Trophoblast cell (in vitro differentiated cells and primary cell): ENCODE data around the gene SIX3.

Experiments
- DNase-seq, 2 donors: peaks; one replicate each; pipeline ENCODE4 v3.0.0-alpha.2; 2016
- H2AFZ ChIP-seq: 2 replicates; pipeline ENCODE4 v1.6.1; 2013; ENCODE audit warnings: low read length, moderate library complexity, mild to moderate bottlenecking; ENCODE audit not compliant: insufficient read depth, poor library complexity
- H2AK5ac ChIP-seq: 2 replicates; pipeline ENCODE4 v1.6.1; 2013; ENCODE audit warnings: mild to moderate bottlenecking, low read length
- H2BK120ac ChIP-seq: 2 replicates; pipeline ENCODE4 v1.6.1; 2013; ENCODE audit warnings: low read length, mild to moderate bottlenecking, moderate library complexity; ENCODE audit not compliant: insufficient read depth, poor library complexity
- H2BK12ac ChIP-seq: 2 replicates; pipeline ENCODE4 v1.6.1; 2013; ENCODE audit warnings: mild to moderate bottlenecking, low read length, moderate library complexity
- H2BK5ac ChIP-seq: 2 replicates; pipeline ENCODE4 v1.6.1; 2013; ENCODE audit warnings: low read length, low read depth, moderate library complexity, mild to moderate bottlenecking; ENCODE audit not compliant: poor library complexity
- H3K14ac ChIP-seq: 2 replicates; pipeline ENCODE4 v1.6.1; 2013; ENCODE audit warnings: mild to moderate bottlenecking, low read length
- H3K18ac ChIP-seq: 2 replicates; pipeline ENCODE4 v1.6.1; 2013; ENCODE audit warnings: mild to moderate bottlenecking, low read length
- H3K23ac ChIP-seq: 2 replicates; pipeline ENCODE4 v1.6.1; 2013; ENCODE audit warnings: low read length
- H3K27ac ChIP-seq: 2 replicates; pipeline ENCODE4 v1.5.1; 2013; ENCODE audit warnings: low read depth, mild to moderate bottlenecking, inconsistent platforms, low read length, moderate library complexity
- H3K27me3 ChIP-seq: 2 replicates; pipeline ENCODE4 v1.6.1; 2013; ENCODE audit warnings: inconsistent platforms, mild to moderate bottlenecking, low read length, moderate library complexity; ENCODE audit not compliant: insufficient read depth
- H3K36me3 ChIP-seq, 2 experiments: 1 replicate in 1 of 2; 2 replicates in 1 of 2; pipeline ENCODE4 v1.6.1; 2013; ENCODE audit warnings: low read length in 2 of 2, mild to moderate bottlenecking in 2 of 2, moderate library complexity in 1 of 2; ENCODE audit not compliant: insufficient read depth in 2 of 2, control insufficient read depth in 1 of 2
- H3K4ac ChIP-seq: 2 replicates; pipeline ENCODE4 v1.6.1; 2013; ENCODE audit warnings: low read depth, mild to moderate bottlenecking, low read length, moderate library complexity
- H3K4me1 ChIP-seq, 2 experiments: 1 replicate in 1 of 2; 2 replicates in 1 of 2; pipeline ENCODE4 v1.6.1; 2013; ENCODE audit warnings: low read length in 2 of 2, mild to moderate bottlenecking in 2 of 2, moderate library complexity in 1 of 2; ENCODE audit not compliant: insufficient read depth in 2 of 2, control insufficient read depth in 1 of 2
- H3K4me2 ChIP-seq: 2 replicates; pipeline ENCODE4 v1.6.1; 2013; ENCODE audit warnings: inconsistent platforms, mild to moderate bottlenecking, low read length, moderate library complexity
- H3K4me3 ChIP-seq: 2 replicates; pipeline ENCODE4 v1.5.1; 2013; ENCODE audit warnings: mild to moderate bottlenecking, low read depth, low read length, inconsistent platforms
- H3K79me1 ChIP-seq: one replicate; pipeline ENCODE4 v1.6.1; 2013; ENCODE audit warnings: low read length
- H3K79me2 ChIP-seq: 2 replicates; pipeline ENCODE4 v1.6.1; 2013; ENCODE audit warnings: low read length, mild to moderate bottlenecking; ENCODE audit not compliant: control insufficient read depth, insufficient read depth, poor library complexity
- H3K9ac ChIP-seq: 2 replicates; pipeline ENCODE4 v1.6.1; 2013; ENCODE audit warnings: mild to moderate bottlenecking, low read length
- H3K9me3 ChIP-seq: 2 replicates; pipeline ENCODE4 v1.6.1; 2013; ENCODE audit warnings: low read depth, mild to moderate bottlenecking, control low read depth, inconsistent platforms, low read length; ENCODE audit not compliant: insufficient read depth
- H4K12ac ChIP-seq: 2 replicates; pipeline ENCODE4 v1.6.1; 2013; ENCODE audit warnings: low read depth, mild to moderate bottlenecking, low read length, moderate library complexity
- H4K8ac ChIP-seq: 2 replicates; pipeline ENCODE4 v1.6.1; 2013; ENCODE audit warnings: low read depth, mild to moderate bottlenecking, low read length, moderate library complexity
- H4K91ac ChIP-seq: one replicate; pipeline ENCODE4 v1.6.1; 2013; ENCODE audit warnings: low read depth, mild to moderate bottlenecking, low read length, moderate library complexity
- WGBS: extraction: QIAGEN DNeasy Blood & Tissue Kit; methylation state at CpG from one replicate; pipeline ENCODE4 v1.1.7; 2013; ENCODE audit warnings: missing lambda C conversion rate; ENCODE audit not compliant: insufficient read length, insufficient coverage; ENCODE audit errors: extremely low coverage; 5-methylcytosine and 5-hydroxymethylcytosine counted together

SIX3 gene

DNA sequence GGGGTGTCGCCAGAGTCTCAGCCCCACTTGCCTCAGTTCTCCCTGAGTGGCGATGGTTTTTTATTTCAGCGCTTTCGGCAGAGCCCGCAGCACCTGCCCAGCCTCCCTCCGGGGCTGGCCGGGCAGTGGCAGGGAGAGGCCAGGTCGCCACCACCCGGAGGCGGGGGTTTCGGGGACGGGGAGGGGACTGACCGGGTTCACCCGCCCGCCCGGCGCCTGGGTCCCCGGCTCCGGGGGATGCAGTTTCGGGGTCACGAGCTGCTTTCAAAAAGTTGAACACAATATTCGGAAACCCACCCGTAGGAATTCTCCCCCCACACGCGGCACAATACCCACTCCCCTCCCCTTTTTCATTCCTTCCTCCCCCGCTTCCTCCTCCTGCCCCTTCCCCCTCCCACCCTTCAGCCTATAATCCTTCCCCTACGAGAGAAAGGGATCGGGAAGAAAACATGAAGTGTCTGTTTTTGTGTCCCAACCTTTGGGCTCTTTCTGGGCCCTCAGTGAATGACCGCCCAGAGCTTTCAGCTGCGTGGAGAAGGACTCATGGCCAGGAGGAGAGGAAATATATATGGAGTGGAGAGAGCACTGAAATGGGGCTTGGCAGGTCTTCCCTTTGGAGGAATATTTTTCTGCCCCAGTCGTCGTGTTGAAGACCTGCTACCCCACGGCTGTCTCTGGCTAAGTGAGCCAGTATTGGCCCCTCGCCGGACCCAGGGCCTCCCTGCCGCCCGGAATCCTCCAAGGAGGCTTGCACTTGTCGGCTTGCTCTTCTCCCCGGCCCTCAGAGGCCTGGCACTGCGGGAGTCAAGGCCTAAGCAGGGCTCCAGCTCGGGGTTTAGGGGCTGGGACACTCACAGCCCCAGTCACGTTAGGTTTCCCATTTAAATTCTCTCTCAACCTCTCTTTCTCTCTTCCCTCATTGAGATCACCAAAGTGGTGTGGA, 2.1 kb upstream of the SIX3 start:
- no peak overlapping the region for H3K18ac ChIP-seq
- no peak overlapping the region for H3K27ac ChIP-seq
- no peak overlapping the region for H2BK5ac ChIP-seq
- no peak overlapping the region for H3K9ac ChIP-seq
- no CpG with 5 or more reads among the region's 42 CpGs for WGBS
- H3K4ac ChIP-seq = no peak overlapping the region
- no peak overlapping the region for H2AFZ ChIP-seq
- H2BK120ac ChIP-seq = no peak overlapping the region
- no peak overlapping the region for H3K23ac ChIP-seq
- no peaks in the 10 kb centered on the region for H3K36me3 ChIP-seq
- DNase-seq = no peak
- H3K4me1 ChIP-seq = peaks cover 11 to 20% of the 10 kb centered on the region in 2 experiments
- peaks cover 97% of the 10 kb centered on the region for H3K27me3 ChIP-seq
- H2AK5ac ChIP-seq = no peak overlapping the region
- H4K91ac ChIP-seq = no peak overlapping the region
- H3K79me2 ChIP-seq = no peaks in the 10 kb centered on the region
- H3K79me1 ChIP-seq = no peaks in the 10 kb centered on the region
- peaks cover 7% of the 10 kb centered on the region for H3K9me3 ChIP-seq
- H3K14ac ChIP-seq = no peak overlapping the region
- H3K4me2 ChIP-seq = peak overlapping the region; percentile 26
- H4K12ac ChIP-seq = no peak overlapping the region
- H4K8ac ChIP-seq = no peak overlapping the region
- peak overlapping the region; percentile 25 for H3K4me3 ChIP-seq
- no peak overlapping the region for H2BK12ac ChIP-seq

DNA sequence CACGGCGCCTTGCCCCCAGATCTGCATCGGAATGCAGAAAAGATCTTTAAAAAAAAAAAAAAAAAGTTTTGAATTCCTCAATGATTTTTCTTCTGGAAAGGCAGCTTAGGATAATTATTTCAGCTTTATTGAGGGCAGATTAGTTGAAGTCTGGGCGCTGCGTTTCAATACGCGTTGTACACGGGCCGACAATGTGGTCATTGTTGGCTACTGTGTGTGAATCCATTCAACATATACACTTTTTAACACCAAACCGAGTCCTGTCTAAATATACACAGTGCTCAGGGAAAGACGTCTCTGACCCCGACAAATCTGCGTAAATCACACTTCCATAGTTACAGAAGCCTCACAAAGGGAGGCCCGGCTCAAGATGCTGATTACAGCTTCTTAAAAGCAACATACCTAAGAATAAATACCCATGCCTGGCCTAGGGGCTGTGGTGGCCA, 1.4 kb upstream of the SIX3 start:
- Histone ChIP-seq H3K18ac (no peak overlapping the region), H3K4me3 (no peak overlapping the region), H3K14ac (no peak overlapping the region), H3K4me1 (peaks cover 8 to 21% of the 10 kb centered on the region in 2 experiments), H3K79me2 (no peaks in the 10 kb centered on the region), H2AK5ac (no peak overlapping the region), H3K9ac (no peak overlapping the region), H3K4me2 (no peak overlapping the region), H4K8ac (no peak overlapping the region), H3K23ac (no peak overlapping the region), H3K9me3 (peaks cover 7% of the 10 kb centered on the region), H3K27me3 (peaks cover 98% of the 10 kb centered on the region), H3K4ac (no peak overlapping the region), H2AFZ (no peak overlapping the region), H3K36me3 (no peaks in the 10 kb centered on the region), H4K12ac (no peak overlapping the region), H2BK5ac (no peak overlapping the region), H3K79me1 (no peaks in the 10 kb centered on the region), H2BK120ac (no peak overlapping the region), H2BK12ac (no peak overlapping the region), H4K91ac (no peak overlapping the region), H3K27ac (no peak overlapping the region)
- DNase-seq = no peak
- WGBS = no CpG with 5 or more reads among the region's 14 CpGs

DNA sequence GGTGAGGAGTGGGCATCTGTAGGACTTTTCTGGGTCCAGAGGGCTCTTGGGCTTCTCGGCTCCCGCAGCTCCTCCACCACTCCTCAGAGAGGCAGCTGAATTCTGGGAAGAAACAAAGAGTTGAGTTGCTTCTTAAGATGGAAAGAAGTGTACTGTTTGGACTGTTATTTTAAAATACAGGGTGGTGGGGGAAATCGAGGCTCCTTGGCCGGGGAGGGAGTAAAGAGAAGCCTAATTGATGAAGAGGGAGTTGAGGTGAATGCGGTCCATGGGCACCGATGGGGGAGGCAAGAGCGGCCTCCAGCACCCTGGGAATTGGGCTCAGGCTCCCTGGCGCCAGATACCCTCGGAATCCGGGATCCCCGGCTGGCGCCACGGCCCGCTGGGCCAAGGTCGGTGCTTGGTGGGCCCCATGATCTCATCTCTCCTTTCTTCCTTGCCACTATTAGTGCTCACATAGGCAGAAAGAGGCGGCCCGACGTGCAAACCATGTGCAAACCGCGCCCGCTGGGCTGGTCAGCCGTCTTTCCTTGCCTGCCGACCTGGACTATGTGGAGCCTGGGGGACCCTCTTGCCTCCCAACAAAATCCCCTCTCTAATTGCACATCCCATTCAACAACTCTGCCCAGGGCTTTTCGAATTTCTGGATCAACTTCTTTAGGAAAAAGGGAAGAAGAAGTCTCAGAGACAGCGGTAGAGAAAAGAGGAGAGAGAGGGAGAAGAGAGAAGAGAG, 604 bp upstream of the SIX3 start:
- Histone ChIP-seq H4K12ac (no peak overlapping the region), H2AFZ (no peak overlapping the region), H3K4me1 (peaks cover 8 to 21% of the 10 kb centered on the region in 2 experiments), H3K27ac (no peak overlapping the region), H3K23ac (no peak overlapping the region), H3K4me2 (no peak overlapping the region), H3K79me2 (no peaks in the 10 kb centered on the region), H3K18ac (no peak overlapping the region), H3K79me1 (no peaks in the 10 kb centered on the region), H3K9ac (no peak overlapping the region), H2AK5ac (no peak overlapping the region), H4K91ac (no peak overlapping the region), H4K8ac (no peak overlapping the region), H2BK12ac (no peak overlapping the region), H2BK120ac (no peak overlapping the region), H3K4ac (no peak overlapping the region), H3K4me3 (no peak overlapping the region), H2BK5ac (no peak overlapping the region), H3K9me3 (peaks cover 5% of the 10 kb centered on the region), H3K36me3 (no peaks in the 10 kb centered on the region), H3K27me3 (peaks cover 94% of the 10 kb centered on the region), H3K14ac (no peak overlapping the region)
- DNase-seq = no peak
- WGBS = no CpG with 5 or more reads among the region's 25 CpGs

DNA sequence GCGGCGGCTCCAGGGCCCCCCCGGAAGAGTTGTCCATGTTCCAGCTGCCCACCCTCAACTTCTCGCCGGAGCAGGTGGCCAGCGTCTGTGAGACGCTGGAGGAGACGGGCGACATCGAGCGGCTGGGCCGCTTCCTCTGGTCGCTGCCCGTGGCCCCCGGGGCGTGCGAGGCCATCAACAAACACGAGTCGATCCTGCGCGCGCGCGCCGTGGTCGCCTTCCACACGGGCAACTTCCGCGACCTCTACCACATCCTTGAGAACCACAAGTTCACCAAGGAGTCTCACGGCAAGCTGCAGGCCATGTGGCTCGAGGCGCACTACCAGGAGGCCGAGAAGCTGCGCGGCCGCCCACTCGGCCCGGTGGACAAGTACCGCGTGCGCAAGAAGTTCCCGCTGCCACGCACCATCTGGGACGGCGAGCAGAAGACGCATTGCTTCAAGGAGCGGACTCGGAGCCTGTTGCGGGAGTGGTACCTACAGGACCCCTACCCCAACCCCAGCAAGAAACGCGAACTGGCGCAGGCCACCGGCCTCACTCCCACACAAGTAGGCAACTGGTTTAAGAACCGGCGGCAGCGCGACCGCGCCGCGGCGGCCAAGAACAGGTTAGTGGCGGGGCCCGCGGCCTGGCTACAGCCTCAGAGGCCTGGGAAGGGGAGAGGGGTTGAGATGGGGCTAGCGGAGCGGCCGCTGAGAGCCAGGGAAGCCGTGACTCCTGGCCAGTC, 965 bp downstream of the SIX3 start:
- Histone ChIP-seq H4K8ac (no peak overlapping the region), H2BK5ac (no peak overlapping the region), H3K4me1 (peaks cover 8 to 21% of the 10 kb centered on the region in 2 experiments), H2BK12ac (no peak overlapping the region), H3K9ac (no peak overlapping the region), H4K12ac (no peak overlapping the region), H3K9me3 (peaks cover 2% of the 10 kb centered on the region), H3K79me2 (no peaks in the 10 kb centered on the region), H3K18ac (no peak overlapping the region), H2AFZ (no peak overlapping the region), H3K36me3 (no peaks in the 10 kb centered on the region), H2BK120ac (no peak overlapping the region), H4K91ac (no peak overlapping the region), H2AK5ac (no peak overlapping the region), H3K14ac (no peak overlapping the region), H3K27me3 (peaks cover 94% of the 10 kb centered on the region), H3K23ac (no peak overlapping the region), H3K4me3 (no peak overlapping the region), H3K4me2 (peak overlapping the region; percentile 26), H3K27ac (no peak overlapping the region), H3K4ac (no peak overlapping the region), H3K79me1 (no peaks in the 10 kb centered on the region)
- WGBS = no CpG with 5 or more reads among the region's 69 CpGs
- DNase-seq = no peak
